Activated gamma-delta T cell treated with anti-CD3 and anti-CD28 coated beads, Interleukin-2, amount 50 U/mL, for 16 hours (primary cell): Measurements from ENCODE around the gene FBXO28.
"Not testable (repeated sequence)": the region's sequence is repeated elsewhere in the genome, so short reads cannot be mapped to it uniquely, and the experiment has no call there.

Experiments
- DNase-seq: peaks from one replicate; pipeline ENCODE4 v3.0.0-alpha.2; 2020; ENCODE audit warnings: low read depth

Gene FBXO28

GRCh38 chr1:224113918-224114786 lies at the start of gene FBXO28:
Gene FBXO28, plus strand, starts transcription at chr1:224114111. Its CDS starts 19 bp downstream, at chr1:224114130.
- peak; percentile 91 for DNase-seq

- no peak for DNase-seq
Measured at GRCh38 chr1:224064150-224064549, 49.8 kb upstream of the FBXO28 start.

GRCh38 chr1:224065455-224065854 lies 48.5 kb upstream of the FBXO28 start:
- DNase-seq: no peak

GRCh38 chr1:224067207-224067606 lies 46.7 kb upstream of the FBXO28 start:
- DNase-seq: no peak

GRCh38 chr1:224067621-224068457 lies 46.1 kb upstream of the FBXO28 start:
- DNase-seq: no peak

- DNase-seq: no peak
Measured at GRCh38 chr1:224068458-224069072, 45.3 kb upstream of the FBXO28 start.

- no peak for DNase-seq
Measured at GRCh38 chr1:224069138-224069537, 44.8 kb upstream of the FBXO28 start.

- DNase-seq: no peak
Measured at GRCh38 chr1:224070521-224070920, 43.4 kb upstream of the FBXO28 start.

GRCh38 chr1:224076407-224076806 lies 37.5 kb upstream of the FBXO28 start:
- DNase-seq: no peak

- DNase-seq: not testable (repeated sequence)
Measured at GRCh38 chr1:224079644-224080043, 34.3 kb upstream of the FBXO28 start.

GRCh38 chr1:224080115-224080774 lies 33.7 kb upstream of the FBXO28 start:
- DNase-seq: no peak

- DNase-seq: no peak
Measured at GRCh38 chr1:224081604-224082003, 32.3 kb upstream of the FBXO28 start.

- DNase-seq: no peak
Measured at GRCh38 chr1:224082146-224082545, 31.8 kb upstream of the FBXO28 start.

GRCh38 chr1:224084867-224085266 lies 29.0 kb upstream of the FBXO28 start:
- no peak for DNase-seq

- DNase-seq: no peak
Measured at GRCh38 chr1:224085421-224086108, 28.3 kb upstream of the FBXO28 start.

- no peak for DNase-seq
Measured at GRCh38 chr1:224087286-224087794, 26.6 kb upstream of the FBXO28 start.

GRCh38 chr1:224089583-224089982 lies 24.3 kb upstream of the FBXO28 start:
- no peak for DNase-seq

GRCh38 chr1:224090116-224090515 lies 23.8 kb upstream of the FBXO28 start:
- no peak for DNase-seq

- no peak for DNase-seq
Measured at GRCh38 chr1:224092111-224092510, 21.8 kb upstream of the FBXO28 start.

GRCh38 chr1:224092601-224093000 lies 21.3 kb upstream of the FBXO28 start:
- DNase-seq: no peak

GRCh38 chr1:224095339-224095738 lies 18.6 kb upstream of the FBXO28 start:
- no peak for DNase-seq
